Small intestine (tissue), 7 donors: ENCODE results near the gene GPLD1. TPM values are rescaled to one million over a fixed set of nuclear protein-coding genes. Genes with fewer than 3 reads are reported as not detected.
A peak's percentile ranks its signal among the peaks of the same experiment; 100 is the strongest.
"Not testable (repeated sequence)": the region's sequence is repeated elsewhere in the genome, so short reads cannot be mapped to it uniquely, and the experiment has no call there.

Experiments used
- DNase-seq, 2 donors: peaks; one replicate each; pipeline versions ENCODE4 v3.0.0 to v3.0.0-alpha.2; 2013
- FAIRE-seq: peaks from 2 replicates; lab custom pipeline; 2012; peaks lifted over from hg19 to GRCh38; lab: Jason Lieb, UNC
- H3K27ac ChIP-seq, 3 donors: one replicate each; pipeline ENCODE4 v1.5.1; 2013; ENCODE audit warnings: low read length in 2 of 3, mild to moderate bottlenecking in 2 of 3, control low read depth in 1 of 3, inconsistent platforms in 1 of 3, low read depth in 1 of 3, moderate library complexity in 1 of 3
- H3K27me3 ChIP-seq, 3 donors: one replicate each; pipeline ENCODE4 v1.6.1; 2013; ENCODE audit warnings: low read length in 3 of 3, inconsistent platforms in 1 of 3; ENCODE audit not compliant: control insufficient read depth in 3 of 3, insufficient read depth in 3 of 3
- H3K36me3 ChIP-seq, 3 donors: one replicate each; pipeline ENCODE4 v1.6.1; 2013; ENCODE audit warnings: low read length in 3 of 3, inconsistent platforms in 1 of 3, low read depth in 1 of 3, mild to moderate bottlenecking in 1 of 3, moderate library complexity in 1 of 3; ENCODE audit not compliant: control insufficient read depth in 3 of 3, insufficient read depth in 2 of 3
- H3K4me1 ChIP-seq, 3 donors: one replicate each; pipeline ENCODE4 v1.6.1; 2013; ENCODE audit warnings: low read length in 2 of 3, inconsistent platforms in 1 of 3, low read depth in 1 of 3, mild to moderate bottlenecking in 1 of 3, moderate library complexity in 1 of 3; ENCODE audit not compliant: control insufficient read depth in 3 of 3, insufficient read depth in 2 of 3
- H3K4me3 ChIP-seq, 3 donors: one replicate each; pipeline ENCODE4 v1.5.1; 2013; ENCODE audit warnings: low read length in 3 of 3, control low read depth in 1 of 3, inconsistent platforms in 1 of 3, low read depth in 1 of 3, mild to moderate bottlenecking in 1 of 3, moderate library complexity in 1 of 3
- H3K9me3 ChIP-seq, 2 donors: one replicate each; pipeline ENCODE4 v1.6.1; 2013; ENCODE audit warnings: low read depth in 1 of 2, low read length in 1 of 2; ENCODE audit not compliant: control insufficient read depth in 2 of 2, insufficient read depth in 1 of 2
- WGBS, 3 donors: extraction: QIAGEN DNeasy Blood & Tissue Kit; methylation state at CpG; one replicate each; pipeline ENCODE4 v1.1.7; 2013; 5-methylcytosine and 5-hydroxymethylcytosine counted together
- polyA plus RNA-seq, 4 donors: library from polyadenylated mRNA; stranded (reverse) in 3 of 4; unstranded in 1 of 4; fragments of 200-250 nt in 3 of 4; fragments of 120-200 nt in 1 of 4; gene quantifications; one replicate each; pipeline versions ENCODE4 v1.2.1 to v1.2.3, GENCODE V29; 2013
- donor health status: healthy with polysubstance abuse.
- donor health status: control.
- donor health status: control.
- donor health status: Bipolar disorder and iron deficiency.
- donor health status: healthy.

The GPLD1 gene
- polyA plus RNA-seq, 4 donors = 0.28 to 1.4 TPM; not detected in 2

- DNase-seq (peak; percentile 33 to 40), FAIRE-seq (no peak)
- H3K36me3 ChIP-seq = peaks cover 3% of the 10 kb centered on the region in 3 donors
- no peaks in the 10 kb centered on the region for H3K4me1 ChIP-seq
- no peaks in the 10 kb centered on the region for H3K9me3 ChIP-seq
- no peak overlapping the region for H3K27ac ChIP-seq
- no peaks in the 10 kb centered on the region for H3K27me3 ChIP-seq
- 73 to 85% (median 85%) methylated on average over 1 of the region's 1 CpG for WGBS, 3 donors
- no peak overlapping the region for H3K4me3 ChIP-seq
These were observed 58.3 kb downstream of the GPLD1 start for GRCh38 chr6:24431045-24431451.

- no peaks in the 10 kb centered on the region for H3K4me1 ChIP-seq
- no peaks in the 10 kb centered on the region for H3K27me3 ChIP-seq
- no peak overlapping the region for H3K27ac ChIP-seq
- WGBS, 3 donors = 77 to 84% (median 82%) methylated on average over 3 of the region's 3 CpGs
- no peaks in the 10 kb centered on the region for H3K9me3 ChIP-seq
- no peak for FAIRE-seq
- H3K4me3 ChIP-seq = no peak overlapping the region
- peaks cover 3% of the 10 kb centered on the region in 3 donors for H3K36me3 ChIP-seq
- DNase-seq = no peak
These were observed 59.3 kb downstream of the GPLD1 start for GRCh38 chr6:24430086-24430485.

- no peak overlapping the region for H3K27ac ChIP-seq
- H3K36me3 ChIP-seq = peaks cover 3 to 7% (median 7%) of the 10 kb centered on the region in 3 donors
- H3K9me3 ChIP-seq = no peaks in the 10 kb centered on the region
- FAIRE-seq (no peak), DNase-seq (no peak)
- no peak overlapping the region for H3K4me3 ChIP-seq
- H3K27me3 ChIP-seq = no peaks in the 10 kb centered on the region
- no peaks in the 10 kb centered on the region for H3K4me1 ChIP-seq
- 80 to 91% (median 86%) methylated on average over 3 of the region's 3 CpGs for WGBS, 3 donors
These were observed 60.2 kb downstream of the GPLD1 start for GRCh38 chr6:24429146-24429545.

- Histone ChIP-seq H3K27me3 (no peaks in the 10 kb centered on the region), H3K4me3 (no peak overlapping the region), H3K9me3 (no peaks in the 10 kb centered on the region), H3K4me1 (no peaks in the 10 kb centered on the region), H3K27ac (no peak overlapping the region), H3K36me3 (peaks cover 3 to 7% (median 7%) of the 10 kb centered on the region in 3 donors)
- 91 to 100% (median 91%) methylated on average over 2 of the region's 2 CpGs for WGBS, 3 donors
- DNase-seq (no peak), FAIRE-seq (no peak)
These were observed 60.8 kb downstream of the GPLD1 start for GRCh38 chr6:24428615-24429014.

- H3K27me3 ChIP-seq = no peaks in the 10 kb centered on the region
- H3K4me1 ChIP-seq = no peaks in the 10 kb centered on the region
- H3K4me3 ChIP-seq = no peak overlapping the region
- peaks cover 9 to 10% (median 10%) of the 10 kb centered on the region in 3 donors for H3K36me3 ChIP-seq
- WGBS, 3 donors = 83 to 91% (median 87%) methylated on average over 10 of the region's 10 CpGs
- no peak overlapping the region for H3K27ac ChIP-seq
- FAIRE-seq (no peak), DNase-seq (no peak)
- no peaks in the 10 kb centered on the region for H3K9me3 ChIP-seq
These were observed 62.5 kb downstream of the GPLD1 start for GRCh38 chr6:24426729-24427446.

GRCh38 chr6:24425091-24425490 lies 64.3 kb downstream of the GPLD1 start:
- Histone ChIP-seq H3K4me3 (no peak overlapping the region), H3K27me3 (no peaks in the 10 kb centered on the region), H3K36me3 (peaks cover 12 to 17% (median 13%) of the 10 kb centered on the region in 3 donors), H3K4me1 (no peaks in the 10 kb centered on the region), H3K27ac (no peak overlapping the region), H3K9me3 (no peaks in the 10 kb centered on the region)
- no peak for DNase-seq
- no peak for FAIRE-seq
- 88 to 91% (median 89%) methylated on average over 2 of the region's 2 CpGs for WGBS, 3 donors

GRCh38 chr6:24419526-24419925 lies 69.9 kb downstream of the GPLD1 start:
- Histone ChIP-seq H3K36me3 (peaks cover 16 to 35% (median 31%) of the 10 kb centered on the region in 3 donors), H3K4me1 (no peaks in the 10 kb centered on the region), H3K27ac (no peak overlapping the region), H3K9me3 (no peaks in the 10 kb centered on the region), H3K4me3 (no peak overlapping the region), H3K27me3 (no peaks in the 10 kb centered on the region)
- no peak for DNase-seq
- FAIRE-seq = no peak

GRCh38 chr6:24415753-24416152 lies 73.6 kb downstream of the GPLD1 start:
- no peak for FAIRE-seq
- Histone ChIP-seq H3K9me3 (no peaks in the 10 kb centered on the region), H3K27me3 (no peaks in the 10 kb centered on the region), H3K36me3 (peaks cover 13 to 44% (median 27%) of the 10 kb centered on the region in 3 donors), H3K4me1 (no peaks in the 10 kb centered on the region), H3K4me3 (no peak overlapping the region), H3K27ac (no peak overlapping the region)
- WGBS, 3 donors = 83 to 92% (median 90%) methylated on average over 4 of the region's 4 CpGs
- DNase-seq = no peak

GRCh38 chr6:24414531-24414930 lies 74.8 kb downstream of the GPLD1 start:
- H3K4me3 ChIP-seq, H3K4me1 ChIP-seq, FAIRE-seq, H3K27me3 ChIP-seq, H3K27ac ChIP-seq, DNase-seq, H3K9me3 ChIP-seq: not testable (repeated sequence)
- 97 to 98% (median 97%) methylated on average over 11 to 15 of the region's 15 CpGs for WGBS, 3 donors
- peaks cover 6 to 45% (median 17%) of the 10 kb centered on the region in 3 donors for H3K36me3 ChIP-seq
